Body of pancreas (tissue), 4 donors: ENCODE measurements around the gene DYDC2.

Experiments used
- CTCF ChIP-seq, 7 experiments: fragments of 450-650 bp in 4 of 7; fragments of 200-600 bp in 3 of 7; sonication (generic) in 3 of 7; IDR thresholded peaks; one replicate each; pipeline ENCODE4 v1.5.1; 2016 to 2019; ENCODE audit warnings: antibody characterized with exemption in 7 of 7
- POLR2A ChIP-seq, 3 donors: fragments of 450-650 bp; IDR thresholded peaks; one replicate each; pipeline ENCODE4 v1.6.1; 2016; ENCODE audit warnings: antibody characterized with exemption in 3 of 3, mild to moderate bottlenecking in 2 of 3

- TF ChIP-seq CTCF (IDR thresholded peaks at IDR 0.05), result no peak
- TF ChIP-seq POLR2A (IDR thresholded peaks at IDR 0.05), result no peak
Measured at GRCh38 chr10:80405035-80405434, 48.5 kb downstream of the DYDC2 start.
